Panc1 (cell line): ENCODE measurements around the gene PYGO2.

Experiments
- CTCF ChIP-seq: fragments of 450-650 bp; IDR thresholded peaks from 2 replicates; pipeline ENCODE4 v1.5.1; 2017; ENCODE audit warnings: mild to moderate bottlenecking
- TF ChIP-seq, protein P1 (sequence below), 2 experiments: IDR thresholded peaks; 2 replicates each; pipeline ENCODE4 v1.6.1; 2011 to 2012; ENCODE audit warnings: low read depth in 2 of 2, control low read depth in 1 of 2, low read length in 1 of 2, mild to moderate bottlenecking in 1 of 2, moderate library complexity in 1 of 2; ENCODE audit not compliant: insufficient read depth in 1 of 2

GRCh38 chr1:154940213-154940560 lies 21.4 kb downstream of the PYGO2 start:
- TF ChIP-seq, protein P1, sequence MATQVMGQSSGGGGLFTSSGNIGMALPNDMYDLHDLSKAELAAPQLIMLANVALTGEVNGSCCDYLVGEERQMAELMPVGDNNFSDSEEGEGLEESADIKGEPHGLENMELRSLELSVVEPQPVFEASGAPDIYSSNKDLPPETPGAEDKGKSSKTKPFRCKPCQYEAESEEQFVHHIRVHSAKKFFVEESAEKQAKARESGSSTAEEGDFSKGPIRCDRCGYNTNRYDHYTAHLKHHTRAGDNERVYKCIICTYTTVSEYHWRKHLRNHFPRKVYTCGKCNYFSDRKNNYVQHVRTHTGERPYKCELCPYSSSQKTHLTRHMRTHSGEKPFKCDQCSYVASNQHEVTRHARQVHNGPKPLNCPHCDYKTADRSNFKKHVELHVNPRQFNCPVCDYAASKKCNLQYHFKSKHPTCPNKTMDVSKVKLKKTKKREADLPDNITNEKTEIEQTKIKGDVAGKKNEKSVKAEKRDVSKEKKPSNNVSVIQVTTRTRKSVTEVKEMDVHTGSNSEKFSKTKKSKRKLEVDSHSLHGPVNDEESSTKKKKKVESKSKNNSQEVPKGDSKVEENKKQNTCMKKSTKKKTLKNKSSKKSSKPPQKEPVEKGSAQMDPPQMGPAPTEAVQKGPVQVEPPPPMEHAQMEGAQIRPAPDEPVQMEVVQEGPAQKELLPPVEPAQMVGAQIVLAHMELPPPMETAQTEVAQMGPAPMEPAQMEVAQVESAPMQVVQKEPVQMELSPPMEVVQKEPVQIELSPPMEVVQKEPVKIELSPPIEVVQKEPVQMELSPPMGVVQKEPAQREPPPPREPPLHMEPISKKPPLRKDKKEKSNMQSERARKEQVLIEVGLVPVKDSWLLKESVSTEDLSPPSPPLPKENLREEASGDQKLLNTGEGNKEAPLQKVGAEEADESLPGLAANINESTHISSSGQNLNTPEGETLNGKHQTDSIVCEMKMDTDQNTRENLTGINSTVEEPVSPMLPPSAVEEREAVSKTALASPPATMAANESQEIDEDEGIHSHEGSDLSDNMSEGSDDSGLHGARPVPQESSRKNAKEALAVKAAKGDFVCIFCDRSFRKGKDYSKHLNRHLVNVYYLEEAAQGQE (IDR thresholded peaks at IDR 0.05; ENCODE audit: insufficient read depth in 1 of 2, low read depth in 2 of 2, low read length in 1 of 2): no peak
- no peak for TF ChIP-seq CTCF
